Gastrocnemius medialis (tissue), 4 donors: ENCODE data around the gene ATP4B. TPM values are rescaled to one million over a fixed set of nuclear protein-coding genes. Genes with fewer than 3 reads are reported as not detected.
A peak's percentile ranks its signal among the peaks of the same experiment; 100 is the strongest.
"Not testable (repeated sequence)": the region's sequence is repeated elsewhere in the genome, so short reads cannot be mapped to it uniquely, and the experiment has no call there.

Source experiments
- ATAC-seq, 2 donors: fragments of 150-250 bp; one replicate each; pipeline ENCODE4 v1.9.1; 2016
- DNase-seq, 2 donors: peaks; one replicate each; pipeline ENCODE4 v3.0.0-alpha.2; 2019
- H3K27ac ChIP-seq, 4 donors: fragments of 200-600 bp; sonication (generic); 1 replicate in 1 of 4; 2 replicates in 3 of 4; pipeline ENCODE4 v1.5.1; 2016 to 2018; ENCODE audit warnings: mild to moderate bottlenecking in 2 of 4, moderate library complexity in 1 of 4
- H3K27me3 ChIP-seq, 3 donors: fragments of 200-600 bp; sonication (generic) in 2 of 3; 1 replicate in 1 of 3; 2 replicates in 2 of 3; pipeline versions ENCODE4 v1.5.1 to v1.6.0; 2016 to 2019; ENCODE audit warnings: mild to moderate bottlenecking in 1 of 3, moderate library complexity in 1 of 3
- H3K36me3 ChIP-seq, 2 donors: fragments of 200-600 bp; sonication (generic) in 1 of 2; one replicate each; pipeline ENCODE4 v1.5.1; 2017 to 2018
- H3K4me1 ChIP-seq, 2 donors: fragments of 200-600 bp; sonication (generic) in 1 of 2; one replicate each; pipeline ENCODE4 v1.5.1; 2016 to 2017; ENCODE audit warnings: mild to moderate bottlenecking in 2 of 2
- H3K4me3 ChIP-seq, 4 donors: fragments of 200-600 bp; sonication (generic) in 3 of 4; 1 replicate in 1 of 4; 2 replicates in 3 of 4; pipeline ENCODE4 v1.5.1; 2016 to 2019; ENCODE audit warnings: mild to moderate bottlenecking in 2 of 4
- H3K9me3 ChIP-seq, 3 donors: fragments of 200-600 bp; sonication (generic) in 2 of 3; 1 replicate in 1 of 3; 2 replicates in 2 of 3; pipeline ENCODE4 v1.5.1; 2016 to 2019
- CTCF ChIP-seq, 5 experiments: fragments of 450-650 bp in 3 of 5; fragments of 200-600 bp in 2 of 5; sonication (generic) in 2 of 5; IDR thresholded peaks in 4 of 5; conservative IDR thresholded peaks in 1 of 5; 1 replicate in 4 of 5; 2 replicates in 1 of 5; pipeline ENCODE4 v1.5.1; 2016 to 2019; ENCODE audit warnings: antibody characterized with exemption in 5 of 5, mild to moderate bottlenecking in 3 of 5, moderate library complexity in 3 of 5
- POLR2A ChIP-seq, 2 donors: fragments of 450-650 bp; IDR thresholded peaks; one replicate each; pipeline ENCODE4 v1.6.1; 2017; ENCODE audit warnings: antibody characterized with exemption in 2 of 2, mild to moderate bottlenecking in 2 of 2, moderate library complexity in 2 of 2
- in situ Hi-C, 4 donors: fragments of 200-750 bp; cut with MboI; loops; one replicate each; pipeline versions ENCODE4 v1.15.0 to v1.8.0; 2017; ENCODE audit warnings: low sequenced_read_pairs in 4 of 4
- intact Hi-C: fragments of 100-400 bp; cut with DNase I; formaldehyde crosslinking; loops from one replicate; pipeline ENCODE4 v1.15.1; 2023; ENCODE audit warnings: low total_unique reads
- total RNA-seq, 4 donors: library from RNA; depleted of rRNA; stranded (reverse); fragments of >200 nt; gene quantifications; one replicate each; pipeline versions ENCODE4 v1.1.0 to v1.2.3, GENCODE V29; 2016

ATP4B gene
- total RNA-seq, 4 donors from 2014 or later: not detected

- no peak overlapping the region for H3K27ac ChIP-seq
- no peak for TF ChIP-seq POLR2A (IDR thresholded peaks at IDR 0.05)
- no peak for TF ChIP-seq CTCF (IDR thresholded peaks at IDR 0.05 in 4 of 5, conservative IDR thresholded peaks at IDR 0.05 in 1 of 5)
- intact Hi-C loops (no loop called here), in situ Hi-C loops (no loop called here)
- H3K9me3 ChIP-seq: no peaks in the 10 kb centered on the region
- ATAC-seq (no peak), DNase-seq (no peak)
- H3K4me1 ChIP-seq: no peaks in the 10 kb centered on the region
- H3K27me3 ChIP-seq: no peaks in the 10 kb centered on the region
- H3K36me3 ChIP-seq: no peaks in the 10 kb centered on the region
- no peak overlapping the region for H3K4me3 ChIP-seq
Measured at GRCh38 chr13:113622791-113623490, 35.1 kb downstream of the ATP4B start.

- intact Hi-C loops, H3K27me3 ChIP-seq, in situ Hi-C loops, DNase-seq, ATAC-seq, H3K27ac ChIP-seq, H3K4me3 ChIP-seq, H3K36me3 ChIP-seq, H3K9me3 ChIP-seq, H3K4me1 ChIP-seq: not testable (repeated sequence)
Measured at GRCh38 chr13:113621986-113622550, 35.9 kb downstream of the ATP4B start.

DNA sequence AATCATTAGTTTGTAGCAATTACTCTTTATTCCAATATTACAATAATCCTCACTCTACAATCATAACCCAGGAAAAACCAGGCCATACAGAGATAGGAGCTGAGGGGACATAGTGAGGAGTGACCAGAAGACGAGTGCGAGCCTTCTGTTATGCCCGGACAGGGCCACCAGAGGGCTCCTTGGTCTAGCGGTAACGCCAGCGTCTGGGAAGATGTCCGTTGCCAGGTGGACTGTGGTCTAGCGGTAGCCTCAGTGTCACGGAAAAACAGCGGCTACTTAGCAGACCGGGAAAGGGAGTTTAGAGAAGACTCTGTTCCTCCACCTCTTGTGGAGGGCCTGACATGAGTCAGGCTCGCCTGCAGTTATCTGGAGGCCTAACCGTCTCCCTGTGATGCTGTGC is 36.5 kb downstream of the ATP4B start:
- H3K36me3 ChIP-seq, H3K27me3 ChIP-seq, H3K4me1 ChIP-seq, H3K27ac ChIP-seq, in situ Hi-C loops, H3K9me3 ChIP-seq, ATAC-seq, H3K4me3 ChIP-seq, intact Hi-C loops, DNase-seq: not testable (repeated sequence)
- peak in 1 of 5 experiments; percentile 29 for TF ChIP-seq CTCF (IDR thresholded peaks at IDR 0.05 in 4 of 5, conservative IDR thresholded peaks at IDR 0.05 in 1 of 5)

- intact Hi-C loops (no loop called here), in situ Hi-C loops (no loop called here)
- H3K27me3 ChIP-seq: no peaks in the 10 kb centered on the region
- no peak for ATAC-seq
- no peak for TF ChIP-seq CTCF (IDR thresholded peaks at IDR 0.05 in 4 of 5, conservative IDR thresholded peaks at IDR 0.05 in 1 of 5)
- no peak for TF ChIP-seq POLR2A (IDR thresholded peaks at IDR 0.05)
- no peaks in the 10 kb centered on the region for H3K4me1 ChIP-seq
- H3K36me3 ChIP-seq: no peaks in the 10 kb centered on the region
- DNase-seq: no peak
- H3K4me3 ChIP-seq: no peak overlapping the region
- H3K9me3 ChIP-seq: no peaks in the 10 kb centered on the region
- no peak overlapping the region for H3K27ac ChIP-seq
Measured at GRCh38 chr13:113621046-113621445, 37.0 kb downstream of the ATP4B start.

DNA sequence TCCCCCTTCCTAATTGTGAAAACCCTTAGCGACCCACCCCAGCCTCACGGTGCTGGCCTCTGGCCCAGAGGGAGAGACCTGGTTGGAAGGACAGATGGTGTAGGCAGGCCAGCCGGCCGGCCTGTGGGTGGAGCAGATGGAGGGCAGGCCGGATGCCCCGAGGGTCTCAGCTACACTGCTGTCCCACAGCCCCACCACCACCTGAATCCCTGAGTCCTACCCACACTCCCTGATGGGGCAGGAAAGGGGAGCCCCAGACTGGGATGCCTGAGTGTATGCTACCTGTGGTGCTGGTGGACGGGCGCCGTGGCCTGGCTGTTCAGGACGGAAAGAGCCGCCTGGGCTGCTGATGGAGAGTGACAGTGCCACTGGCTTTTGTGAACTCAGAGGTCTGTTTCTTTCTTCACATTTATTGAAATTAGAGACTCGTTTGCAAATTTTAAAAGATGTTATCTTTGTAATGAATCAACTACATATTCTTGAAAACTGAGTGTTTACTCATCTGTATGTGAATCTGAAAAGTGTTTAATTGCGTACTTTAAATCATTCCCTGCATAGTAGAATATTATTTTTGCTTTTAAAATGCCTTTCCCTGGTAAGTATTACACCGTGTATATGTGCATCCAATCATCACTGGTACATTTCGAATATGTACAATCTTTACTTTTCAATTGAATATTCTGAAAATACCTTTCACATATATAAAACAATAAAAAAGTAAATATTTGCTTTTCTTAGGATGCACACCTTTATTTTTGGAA is 37.8 kb downstream of the ATP4B start:
- no peak for DNase-seq
- Histone ChIP-seq H3K4me3 (no peak overlapping the region), H3K9me3 (no peaks in the 10 kb centered on the region), H3K27me3 (no peaks in the 10 kb centered on the region), H3K4me1 (no peaks in the 10 kb centered on the region), H3K36me3 (no peaks in the 10 kb centered on the region), H3K27ac (no peak overlapping the region)
- TF ChIP-seq POLR2A (IDR thresholded peaks at IDR 0.05): no peak
- TF ChIP-seq CTCF (IDR thresholded peaks at IDR 0.05 in 4 of 5, conservative IDR thresholded peaks at IDR 0.05 in 1 of 5): no peak
- in situ Hi-C loops: no loop called here
- no peak for ATAC-seq
- intact Hi-C loops: no loop called here
